GM12878 (cell line): ENCODE data around the gene CNOT6L.

Source experiments
- BRCA1 ChIP-seq: IDR thresholded peaks from 2 replicates; pipeline ENCODE4 v1.6.1; 2011; ENCODE audit warnings: low read depth, low read length, improper control_type of control experiment
- CTCF ChIP-seq, 3 experiments: IDR thresholded peaks in 2 of 3; conservative IDR thresholded peaks in 1 of 3; 2 replicates each; pipeline ENCODE4 v1.5.1; 2011; ENCODE audit warnings: low read depth in 3 of 3, low read length in 3 of 3, mild to moderate bottlenecking in 3 of 3, control low read depth in 2 of 3, moderate library complexity in 2 of 3, inconsistent platforms in 1 of 3, mixed read lengths in 1 of 3; ENCODE audit not compliant: control insufficient read depth in 2 of 3, insufficient read depth in 1 of 3; ENCODE audit errors: extremely low read depth in 1 of 3
- EP300 ChIP-seq, 2 experiments: fragments of 150-350 bp in 1 of 2; IDR thresholded peaks; 2 replicates each; pipeline ENCODE4 v1.6.1; 2011 to 2012; ENCODE audit warnings: low read depth in 2 of 2, low read length in 2 of 2, borderline replicate concordance in 1 of 2, improper control_type of control experiment in 1 of 2, inconsistent platforms in 1 of 2; ENCODE audit not compliant: control insufficient read depth in 1 of 2
- YY1 ChIP-seq: IDR thresholded peaks from 2 replicates; pipeline ENCODE4 v1.6.1; 2011; ENCODE audit warnings: low read depth, mild to moderate bottlenecking, low read length

GRCh38 chr4:77849278-77849965 lies 30.3 kb upstream of the CNOT6L start:
- TF ChIP-seq EP300 (IDR thresholded peaks at IDR 0.05; ENCODE audit: borderline replicate concordance in 1 of 2, control insufficient read depth in 1 of 2, low read depth in 2 of 2, low read length in 2 of 2): no peak
- TF ChIP-seq YY1: no peak
- no peak for TF ChIP-seq CTCF (IDR thresholded peaks at IDR 0.05 in 2 of 3, conservative IDR thresholded peaks at IDR 0.05 in 1 of 3; ENCODE audit: control insufficient read depth in 2 of 3, extremely low read depth in 1 of 3, insufficient read depth in 1 of 3, low read depth in 3 of 3, low read length in 3 of 3)
- no peak for TF ChIP-seq BRCA1
